Activated T-helper 1 cell treated with anti-CD3 and anti-CD28 coated beads, Interleukin-12 subunit alpha, Interleukin-12 subunit beta, Interleukin-2, Interleukin-4 antibody, amounts not matched to agents 30 ng/mL and 10 ng/mL and 1 ng/mL, durations not matched to agents 14 hours and 24 hours and 36 hours (primary cell): Measurements from ENCODE around the gene BRD1. TPM values are rescaled to one million over a fixed set of nuclear protein-coding genes. Genes with fewer than 3 reads are reported as not detected.

Source experiments
- DNase-seq: peaks from one replicate; pipeline ENCODE4 v3.0.0; 2021; ENCODE audit warnings: low spot score
- H3K27ac Mint-ChIP-seq: one replicate; pipeline ENCODE4 v1.8.0; 2021; ENCODE audit warnings: mild to moderate bottlenecking, mixed read lengths
- H3K27me3 Mint-ChIP-seq: one replicate; pipeline ENCODE4 v1.8.0; 2022; ENCODE audit warnings: mild to moderate bottlenecking, moderate library complexity, mixed read lengths; ENCODE audit not compliant: insufficient read depth
- H3K36me3 Mint-ChIP-seq: one replicate; pipeline ENCODE4 v1.8.0; 2021; ENCODE audit warnings: low read depth, mixed read lengths
- H3K4me1 Mint-ChIP-seq: one replicate; pipeline ENCODE4 v1.8.0; 2021; ENCODE audit warnings: low read depth, mixed read lengths
- H3K4me3 Mint-ChIP-seq: one replicate; pipeline ENCODE4 v1.8.0; 2021; ENCODE audit warnings: mild to moderate bottlenecking, moderate library complexity, mixed read lengths
- H3K9me3 Mint-ChIP-seq: one replicate; pipeline ENCODE4 v1.8.0; 2021; ENCODE audit warnings: mixed read lengths
- intact Hi-C: fragments of 100-400 bp; cut with micrococcal nuclease; formaldehyde crosslinking; loops from one replicate; pipeline ENCODE4 v1.15.1; 2024
- total RNA-seq: library from RNA; stranded (reverse); gene quantifications from 2 replicates; pipeline ENCODE4 v1.2.3, GENCODE V29; 2022

BRD1 gene
- total RNA-seq, 1 donor from 2014 or later = 45.5 TPM

DNA sequence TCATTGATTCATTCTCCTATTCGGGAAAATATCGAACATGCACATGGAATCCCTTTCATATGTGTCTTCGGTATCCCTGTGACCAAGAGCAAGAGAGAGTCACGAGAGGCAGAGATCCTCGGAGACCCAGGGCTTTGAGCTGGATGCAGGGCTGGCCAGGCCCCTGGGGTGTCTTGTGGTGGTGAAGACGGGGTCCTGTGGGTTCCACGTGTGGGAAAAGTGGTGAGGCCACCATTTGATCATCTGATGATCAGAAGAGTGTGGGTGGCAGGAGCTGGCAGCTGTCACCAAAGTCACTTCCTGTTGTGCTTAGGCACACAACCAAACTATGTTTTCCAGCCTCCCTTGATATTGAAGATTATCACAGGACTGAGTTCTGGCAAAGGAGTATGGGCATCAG is 94.0 kb downstream of the BRD1 start:
- intact Hi-C loops = no loop called here
- Mint-ChIP-seq H3K4me3 (no peak overlapping the region), H3K4me1 (peaks cover 4% of the 10 kb centered on the region), H3K27ac (no peak overlapping the region), H3K27me3 (peaks cover 7% of the 10 kb centered on the region), H3K36me3 (no peaks in the 10 kb centered on the region), H3K9me3 (no peaks in the 10 kb centered on the region)
- no peak for DNase-seq

DNA sequence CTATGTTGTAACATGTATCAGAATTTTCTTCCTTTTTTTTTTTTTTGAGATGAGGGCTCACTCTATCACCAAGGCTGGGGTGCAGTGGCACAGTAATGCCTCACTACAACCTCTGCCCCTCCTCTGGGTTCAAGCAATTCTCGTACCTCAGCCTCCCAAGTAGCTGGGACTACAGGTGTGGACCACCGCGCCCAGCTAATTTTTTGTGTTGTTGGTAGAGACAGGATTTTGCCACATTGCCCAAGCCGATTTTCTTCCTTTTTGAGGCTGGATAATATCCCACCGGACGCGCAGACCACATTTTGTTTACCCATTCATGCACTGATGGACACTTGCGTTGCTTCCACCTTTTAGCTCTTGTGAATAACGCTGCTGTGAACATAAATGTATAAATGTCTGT is 97.0 kb downstream of the BRD1 start:
- no peaks in the 10 kb centered on the region for H3K9me3 Mint-ChIP-seq
- H3K27ac Mint-ChIP-seq = no peak overlapping the region
- no peak overlapping the region for H3K4me3 Mint-ChIP-seq
- peaks cover 4% of the 10 kb centered on the region for H3K4me1 Mint-ChIP-seq
- H3K27me3 Mint-ChIP-seq = peaks cover 16% of the 10 kb centered on the region
- no peak for DNase-seq
- intact Hi-C loops = no loop called here
- no peaks in the 10 kb centered on the region for H3K36me3 Mint-ChIP-seq

- Mint-ChIP-seq H3K4me3 (no peak overlapping the region), H3K9me3 (no peaks in the 10 kb centered on the region), H3K27ac (no peak overlapping the region), H3K27me3 (peaks cover 19% of the 10 kb centered on the region), H3K36me3 (no peaks in the 10 kb centered on the region), H3K4me1 (peaks cover 9% of the 10 kb centered on the region)
- DNase-seq = no peak
- intact Hi-C loops = no loop called here
Observed at GRCh38 chr22:49728570-49729271, 99.0 kb downstream of the BRD1 start.

- Mint-ChIP-seq H3K4me1 (peaks cover 5% of the 10 kb centered on the region), H3K27me3 (peaks cover 20% of the 10 kb centered on the region), H3K36me3 (no peaks in the 10 kb centered on the region), H3K9me3 (no peaks in the 10 kb centered on the region), H3K27ac (no peak overlapping the region), H3K4me3 (no peak overlapping the region)
- no peak for DNase-seq
- intact Hi-C loops = no loop called here
Observed at GRCh38 chr22:49727881-49728569, 99.6 kb downstream of the BRD1 start.

DNA sequence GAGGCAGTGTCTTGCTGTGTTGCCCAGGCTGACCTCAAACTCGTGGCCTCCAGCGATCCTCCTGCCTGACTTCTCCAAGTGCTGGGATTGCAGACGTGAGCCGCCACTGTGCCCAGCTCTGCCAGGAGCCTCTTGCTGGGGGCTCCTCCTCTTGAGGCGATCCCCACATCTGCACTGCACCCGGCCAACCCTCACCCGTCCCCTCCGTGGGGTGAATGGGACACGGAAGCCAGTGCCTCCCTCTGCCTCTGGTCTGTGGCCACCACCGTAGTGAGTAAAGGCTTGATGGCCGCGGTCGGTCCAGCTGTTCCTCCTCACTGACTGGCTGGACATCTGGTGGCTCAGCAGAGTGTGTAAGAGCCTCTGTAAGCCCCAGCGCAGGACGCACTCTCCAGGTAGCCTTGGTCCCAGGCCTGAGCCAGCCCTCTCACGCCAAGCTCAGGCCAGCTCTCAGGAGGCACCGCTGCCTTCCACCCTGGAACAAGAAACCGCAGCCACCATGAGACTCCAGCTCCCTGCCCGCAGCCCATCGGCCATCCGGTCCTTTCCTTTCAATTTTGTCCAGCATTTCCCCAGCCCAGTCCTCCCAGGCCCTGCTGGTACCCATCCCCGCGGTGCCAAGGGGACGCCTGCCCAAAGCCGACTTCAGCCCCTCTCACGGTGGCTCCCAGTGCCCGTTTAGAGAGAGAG is 100.3 kb downstream of the BRD1 start:
- no peaks in the 10 kb centered on the region for H3K36me3 Mint-ChIP-seq
- H3K4me3 Mint-ChIP-seq = no peak overlapping the region
- peaks cover 5% of the 10 kb centered on the region for H3K4me1 Mint-ChIP-seq
- intact Hi-C loops = no loop called here
- no peak for DNase-seq
- peaks cover 19% of the 10 kb centered on the region for H3K27me3 Mint-ChIP-seq
- H3K9me3 Mint-ChIP-seq = no peaks in the 10 kb centered on the region
- H3K27ac Mint-ChIP-seq = no peak overlapping the region

GRCh38 chr22:49726701-49727101 is 101.0 kb downstream of the BRD1 start:
- Mint-ChIP-seq H3K4me3 (no peak overlapping the region), H3K27me3 (peaks cover 16% of the 10 kb centered on the region), H3K4me1 (peaks cover 5% of the 10 kb centered on the region), H3K27ac (no peak overlapping the region), H3K36me3 (no peaks in the 10 kb centered on the region), H3K9me3 (no peaks in the 10 kb centered on the region)
- no peak for DNase-seq
- intact Hi-C loops = no loop called here

DNA sequence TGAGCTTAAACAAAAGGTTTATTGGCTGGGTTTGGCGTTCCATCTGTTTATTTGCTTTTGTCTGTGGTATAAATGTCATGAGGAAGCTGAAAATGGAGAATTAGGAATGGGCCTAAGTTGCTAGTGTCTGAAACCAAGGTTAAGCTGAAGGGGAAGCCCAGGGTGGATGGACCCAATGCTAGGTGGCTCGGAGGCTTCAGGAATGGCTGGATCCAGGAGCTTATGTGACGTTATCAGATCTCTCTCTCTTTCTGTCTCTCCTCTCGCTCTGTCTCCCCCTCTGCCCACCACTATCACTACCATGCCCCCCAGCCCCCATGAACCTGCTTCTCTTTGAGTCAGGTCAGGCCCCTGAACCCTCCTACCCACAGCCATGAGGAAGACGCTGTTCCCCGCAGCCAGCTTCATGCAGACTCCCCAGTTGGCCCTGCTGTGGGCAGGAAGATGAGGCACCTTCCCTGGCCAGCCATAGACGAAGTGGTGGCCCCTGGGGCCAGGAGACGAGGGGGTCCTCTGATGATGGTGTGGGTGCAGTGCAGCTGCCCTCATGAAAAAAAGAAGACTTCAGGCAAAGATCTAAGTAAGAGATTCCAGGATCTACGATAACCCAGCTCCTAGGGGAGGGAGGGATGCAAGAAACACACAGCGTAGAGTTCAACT is 101.5 kb downstream of the BRD1 start:
- no peak for DNase-seq
- no peak overlapping the region for H3K27ac Mint-ChIP-seq
- H3K9me3 Mint-ChIP-seq = no peaks in the 10 kb centered on the region
- peaks cover 16% of the 10 kb centered on the region for H3K27me3 Mint-ChIP-seq
- intact Hi-C loops = no loop called here
- H3K4me1 Mint-ChIP-seq = peaks cover 5% of the 10 kb centered on the region
- H3K36me3 Mint-ChIP-seq = no peaks in the 10 kb centered on the region
- no peak overlapping the region for H3K4me3 Mint-ChIP-seq

DNA sequence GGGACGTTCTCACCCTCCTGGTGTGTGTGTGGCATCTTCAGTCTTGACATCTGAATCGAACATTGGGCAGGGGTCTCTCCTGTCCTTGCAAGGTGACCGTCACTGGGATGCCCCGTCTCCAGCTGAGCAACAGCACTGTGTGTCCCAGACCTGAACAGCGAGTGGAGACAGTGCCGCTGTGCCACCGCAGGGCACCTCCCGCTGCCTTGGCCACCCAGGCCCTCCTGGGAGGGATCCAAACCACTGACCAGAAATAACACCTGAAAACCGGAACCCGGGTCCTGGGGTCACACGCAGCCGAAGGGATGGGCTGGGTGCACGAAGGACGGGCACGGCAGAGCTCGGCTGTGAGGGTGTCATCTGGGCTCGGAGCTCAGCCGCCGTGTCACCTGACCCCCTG is 102.2 kb downstream of the BRD1 start:
- Mint-ChIP-seq H3K4me3 (no peak overlapping the region), H3K27me3 (peaks cover 16% of the 10 kb centered on the region), H3K4me1 (peaks cover 5% of the 10 kb centered on the region), H3K9me3 (no peaks in the 10 kb centered on the region), H3K36me3 (no peaks in the 10 kb centered on the region), H3K27ac (no peak overlapping the region)
- no peak for DNase-seq
- intact Hi-C loops = no loop called here

DNA sequence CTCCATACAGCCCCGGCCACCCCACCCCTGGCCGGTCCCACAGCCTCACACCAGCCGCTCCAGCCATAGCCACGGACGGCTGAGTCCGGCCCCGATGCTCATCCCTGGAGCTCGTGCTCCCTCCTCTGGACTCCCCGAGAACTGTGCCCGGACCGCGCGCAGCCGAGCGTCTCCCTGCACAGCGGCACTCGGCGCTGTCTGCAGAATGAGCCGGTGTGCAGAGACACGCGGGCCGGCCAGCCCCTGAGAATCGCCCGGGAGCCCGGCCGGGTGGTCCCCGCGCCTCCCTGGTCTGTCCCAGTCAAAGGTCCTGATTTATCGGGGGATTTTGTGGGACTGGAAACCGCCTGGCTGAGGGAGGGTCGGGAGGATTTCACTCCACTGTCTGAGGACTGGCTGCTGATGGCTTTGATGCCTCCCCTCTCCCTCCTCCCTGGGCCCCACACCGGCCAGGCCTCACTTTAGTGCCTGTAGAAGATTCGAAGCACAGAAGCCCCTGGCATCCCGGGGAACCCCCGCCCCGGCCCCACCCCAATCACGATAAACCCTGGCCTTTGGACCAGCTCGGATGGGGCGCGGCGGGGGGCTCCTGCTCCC is 102.7 kb downstream of the BRD1 start:
- peak; percentile 61 for DNase-seq
- intact Hi-C loops = loop anchor here (1.0 kb wide), 1 partner anchor 420 kb away; no protein-coding TSS in a partner anchor
- H3K36me3 Mint-ChIP-seq = no peaks in the 10 kb centered on the region
- no peaks in the 10 kb centered on the region for H3K9me3 Mint-ChIP-seq
- H3K27ac Mint-ChIP-seq = no peak overlapping the region
- peaks cover 5% of the 10 kb centered on the region for H3K4me1 Mint-ChIP-seq
- H3K27me3 Mint-ChIP-seq = peaks cover 13% of the 10 kb centered on the region
- H3K4me3 Mint-ChIP-seq = peak overlapping the region; percentile 56

DNA sequence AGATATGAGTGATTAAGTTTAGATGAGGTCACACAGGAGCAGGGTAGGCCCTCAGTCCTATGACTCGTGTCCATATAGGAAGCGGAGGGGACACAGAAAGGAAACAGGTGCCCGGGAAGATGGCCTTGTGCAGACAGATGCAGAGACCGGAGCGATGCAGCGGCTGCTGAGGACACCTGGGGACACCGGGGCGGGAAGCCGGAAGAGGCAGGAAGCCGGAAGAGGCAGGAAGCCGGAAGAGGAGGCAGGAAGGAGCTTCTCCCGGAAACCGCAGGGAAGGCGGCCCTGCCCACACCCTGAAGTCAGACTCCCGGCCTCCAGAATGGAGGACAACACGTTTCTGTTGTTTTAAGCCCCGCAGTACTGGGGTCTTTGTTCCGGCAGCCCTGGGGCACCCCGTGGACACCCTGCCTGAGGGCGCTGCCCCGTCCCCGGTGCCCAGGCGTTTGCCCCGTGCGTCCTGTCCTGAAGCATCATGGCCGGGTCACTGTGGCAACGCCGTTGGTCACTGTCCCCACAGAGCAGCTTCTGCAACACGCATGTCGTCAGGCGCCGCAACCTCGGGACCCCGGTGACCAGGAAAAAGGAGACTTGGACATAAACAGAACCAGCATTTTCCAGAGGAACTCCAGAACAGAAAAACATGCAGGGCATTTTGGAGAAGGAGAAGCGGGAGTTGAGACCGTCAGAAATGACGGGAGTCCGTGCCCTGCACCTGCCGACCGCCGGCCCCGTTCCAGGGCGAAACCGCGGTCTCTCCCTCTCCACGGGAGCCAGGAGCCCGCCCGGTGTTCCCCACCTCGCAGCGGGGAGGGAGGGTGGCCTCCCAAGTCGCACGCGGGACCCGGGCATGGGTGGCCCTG is 103.4 kb downstream of the BRD1 start:
- DNase-seq = peak; percentile 16
- intact Hi-C loops = loop anchor here (1.0 kb wide), 1 partner anchor 419 kb away; no protein-coding TSS in a partner anchor
- peaks cover 5% of the 10 kb centered on the region for H3K4me1 Mint-ChIP-seq

GRCh38 chr22:49723478-49724029 is 104.1 kb downstream of the BRD1 start:
- Mint-ChIP-seq H3K36me3 (no peaks in the 10 kb centered on the region), H3K9me3 (no peaks in the 10 kb centered on the region), H3K4me3 (peak overlapping the region; percentile 89), H3K27me3 (peaks cover 13% of the 10 kb centered on the region), H3K4me1 (peaks cover 5% of the 10 kb centered on the region), H3K27ac (peak overlapping the region; percentile 82)
- no peak for DNase-seq
- intact Hi-C loops = loop anchor here (1.0 kb wide), 1 partner anchor 418 kb away; no protein-coding TSS in a partner anchor

More for the DNA sequence above, 103.4 kb downstream of the BRD1 start:
- Mint-ChIP-seq H3K27ac (peak overlapping the region; percentile 82), H3K27me3 (peaks cover 13% of the 10 kb centered on the region), H3K36me3 (no peaks in the 10 kb centered on the region), H3K9me3 (no peaks in the 10 kb centered on the region), H3K4me3 (peak overlapping the region; percentile 89)
